Activated CD4-positive, alpha-beta T cell treated with anti-CD3 and anti-CD28 coated beads, Interleukin-2, amount 50 U/mL, for 16 hours (primary cell): ENCODE results near the gene KCNIP2.

Source experiments
- DNase-seq: peaks from one replicate; pipeline ENCODE4 v3.0.0-alpha.2; 2020

Gene KCNIP2

DNA sequence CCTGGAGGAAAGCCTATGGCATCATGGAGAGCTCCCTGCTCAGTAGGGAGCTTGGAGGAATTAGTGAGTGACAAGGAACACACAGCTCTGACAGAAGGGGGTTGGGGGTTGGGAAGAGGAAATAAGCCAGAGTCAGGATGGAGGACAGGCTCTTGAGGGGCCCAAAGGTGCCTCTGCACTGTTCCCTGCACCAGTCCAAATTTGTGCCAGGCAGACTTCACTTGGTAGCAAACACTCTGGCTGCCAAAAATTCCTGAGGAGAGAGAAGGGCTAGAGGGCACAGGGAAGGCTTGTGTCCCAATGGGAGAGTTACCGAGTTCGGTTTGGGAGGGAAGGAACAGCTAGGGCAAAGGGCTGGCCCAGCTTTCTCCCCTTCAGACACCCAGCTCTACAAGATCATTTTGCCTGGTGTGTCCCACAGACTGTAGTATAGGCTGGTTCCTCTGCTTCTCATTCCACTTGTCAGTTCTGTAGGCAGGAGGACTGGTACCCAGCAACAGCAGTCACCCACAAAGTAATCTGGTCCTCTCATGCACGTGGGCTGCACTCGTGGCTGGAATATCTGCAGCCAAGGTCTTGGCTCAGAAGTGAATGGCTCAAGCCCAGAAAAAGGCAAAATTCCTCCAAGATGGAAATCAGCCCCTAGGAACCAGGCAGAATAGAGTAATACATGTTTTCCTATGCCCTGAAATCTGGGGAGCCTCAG lies 8.0 kb upstream of the KCNIP2 start:
- DNase-seq: no peak

DNA sequence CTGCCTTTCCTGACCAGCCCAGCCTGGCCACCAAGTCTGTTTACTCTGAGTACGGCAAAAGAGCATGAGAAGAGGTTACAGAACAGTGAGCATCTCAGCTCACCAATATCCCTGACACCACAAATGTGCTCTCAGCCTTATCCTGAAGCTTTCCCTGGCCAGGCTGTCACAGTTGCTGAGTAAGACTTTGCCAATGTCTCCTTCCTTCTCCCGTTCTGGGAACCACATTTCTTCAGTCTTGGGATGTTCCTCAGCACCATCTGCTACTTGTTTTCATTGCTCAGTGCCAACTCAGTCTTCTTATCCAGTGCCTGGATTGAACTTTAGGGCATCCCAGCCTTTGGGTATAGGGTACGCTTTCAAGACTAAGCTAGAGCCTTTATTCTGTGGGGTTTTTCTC lies 7.1 kb upstream of the KCNIP2 start:
- no peak for DNase-seq

DNA sequence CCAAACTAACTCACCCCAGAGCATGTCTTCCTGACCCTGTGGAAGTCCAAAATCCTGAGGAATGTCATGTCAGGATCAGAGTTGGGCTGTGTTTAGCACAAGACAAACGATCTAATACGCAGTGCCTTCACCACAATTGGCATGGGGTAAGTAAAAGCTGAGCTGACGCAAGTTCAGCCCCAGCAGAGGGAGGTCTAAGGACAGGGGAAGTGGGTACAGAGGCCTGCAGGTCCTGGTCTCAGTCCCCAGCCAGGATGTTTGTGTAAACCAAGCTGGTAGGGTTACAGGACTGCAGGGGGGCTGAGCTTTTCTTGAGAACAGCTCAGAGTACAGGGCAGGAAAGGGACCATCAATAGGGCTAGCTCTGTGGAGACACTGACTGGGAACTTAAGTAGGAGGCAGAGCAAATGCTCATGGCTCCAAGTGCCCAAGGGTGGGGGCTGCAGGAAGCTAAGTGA lies 5.3 kb upstream of the KCNIP2 start:
- DNase-seq: no peak

DNA sequence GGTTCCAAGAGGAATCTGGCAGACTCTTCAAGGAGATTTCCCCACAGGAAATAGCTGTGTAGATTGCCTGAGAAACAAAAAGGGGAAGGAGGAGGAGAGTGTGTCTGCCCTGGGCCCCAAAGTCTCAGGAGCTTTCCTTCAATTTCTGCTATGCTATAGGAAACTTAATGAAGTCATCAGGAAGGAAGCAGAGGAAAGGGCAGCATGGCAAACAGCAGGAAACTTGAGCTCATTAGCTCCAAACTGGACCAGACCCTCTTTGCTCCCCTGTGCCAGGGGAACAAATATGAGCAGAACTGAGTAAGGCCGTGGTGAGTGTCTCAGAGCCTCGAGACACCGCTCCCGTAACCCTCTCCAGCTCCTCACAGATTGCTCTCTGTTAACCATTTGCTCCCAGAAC lies 4.8 kb upstream of the KCNIP2 start:
- DNase-seq: no peak

DNA sequence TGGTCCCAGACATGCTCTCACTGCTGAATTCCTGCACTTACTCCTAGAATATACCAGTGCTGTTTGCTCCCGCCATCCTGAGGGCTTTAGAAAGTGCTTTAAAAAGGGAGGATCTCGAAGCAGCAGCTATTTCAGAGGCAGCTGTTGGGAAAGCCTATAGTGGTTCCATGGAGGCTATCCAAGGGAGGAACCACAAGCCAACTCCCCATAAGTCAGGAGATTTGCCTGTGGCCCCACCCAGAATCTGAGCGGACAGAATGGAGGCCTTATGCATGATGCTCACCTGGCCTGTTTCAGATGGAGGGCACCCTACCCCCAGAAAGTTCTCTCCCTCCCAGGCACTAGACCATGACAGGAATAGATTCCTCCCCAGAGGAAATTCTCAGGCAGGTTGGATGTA lies 2.3 kb upstream of the KCNIP2 start:
- DNase-seq: no peak

DNA sequence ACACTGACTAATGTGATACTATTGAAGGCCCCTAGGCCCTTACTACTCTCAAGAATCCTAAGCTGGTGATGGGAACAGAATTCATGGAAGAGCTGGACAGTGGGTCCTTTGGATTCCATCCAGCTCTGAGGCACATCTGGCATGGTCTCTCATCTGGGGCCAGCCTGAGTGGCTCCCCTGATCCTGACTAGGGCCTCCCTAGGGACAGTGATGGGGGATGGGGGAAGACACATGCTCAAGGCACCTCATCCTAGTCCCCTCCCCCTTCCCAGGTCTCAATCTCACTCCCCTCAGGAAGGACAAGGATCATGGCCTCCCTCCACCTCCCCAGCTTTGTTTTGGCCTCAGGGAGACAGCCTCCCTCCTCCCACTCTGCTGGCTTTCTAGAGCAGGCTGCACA lies 1.8 kb downstream of the KCNIP2 start:
- DNase-seq: no peak

DNA sequence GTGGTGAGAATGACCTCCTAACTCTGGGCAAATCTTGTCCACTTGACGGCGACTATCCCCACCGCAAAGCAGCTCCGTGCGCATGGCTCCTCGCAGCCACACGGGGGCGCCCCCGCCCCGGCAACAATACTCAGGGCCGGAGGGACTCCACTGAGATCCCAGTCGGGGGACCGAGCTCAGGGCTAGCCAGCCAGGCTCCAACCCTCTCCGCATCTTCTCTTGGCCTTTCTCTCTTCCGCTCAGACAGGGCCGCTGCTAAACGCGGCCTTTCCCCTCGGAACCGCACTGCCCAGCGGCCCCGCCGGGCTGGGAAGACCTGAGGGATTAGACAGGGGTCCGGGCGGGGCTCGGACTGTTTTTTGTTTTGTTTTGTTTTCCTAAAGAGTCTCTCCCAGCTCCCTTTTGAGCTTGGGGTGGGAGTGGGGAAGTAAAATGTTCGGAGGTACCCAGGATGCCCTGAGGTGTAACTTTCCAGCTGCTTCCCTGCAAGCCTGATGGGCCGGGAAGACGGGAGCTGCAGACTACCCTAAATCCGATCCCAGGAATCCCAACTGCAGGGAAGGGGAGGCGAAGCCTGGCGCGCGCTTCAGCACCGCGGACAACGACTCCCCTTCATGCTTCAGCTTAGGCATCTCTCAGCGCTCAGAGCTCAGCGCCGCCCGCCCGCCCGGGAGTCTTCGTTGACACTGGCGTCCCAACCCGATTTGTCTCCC lies 2.7 kb downstream of the KCNIP2 start:
- peak; percentile 85 for DNase-seq

DNA sequence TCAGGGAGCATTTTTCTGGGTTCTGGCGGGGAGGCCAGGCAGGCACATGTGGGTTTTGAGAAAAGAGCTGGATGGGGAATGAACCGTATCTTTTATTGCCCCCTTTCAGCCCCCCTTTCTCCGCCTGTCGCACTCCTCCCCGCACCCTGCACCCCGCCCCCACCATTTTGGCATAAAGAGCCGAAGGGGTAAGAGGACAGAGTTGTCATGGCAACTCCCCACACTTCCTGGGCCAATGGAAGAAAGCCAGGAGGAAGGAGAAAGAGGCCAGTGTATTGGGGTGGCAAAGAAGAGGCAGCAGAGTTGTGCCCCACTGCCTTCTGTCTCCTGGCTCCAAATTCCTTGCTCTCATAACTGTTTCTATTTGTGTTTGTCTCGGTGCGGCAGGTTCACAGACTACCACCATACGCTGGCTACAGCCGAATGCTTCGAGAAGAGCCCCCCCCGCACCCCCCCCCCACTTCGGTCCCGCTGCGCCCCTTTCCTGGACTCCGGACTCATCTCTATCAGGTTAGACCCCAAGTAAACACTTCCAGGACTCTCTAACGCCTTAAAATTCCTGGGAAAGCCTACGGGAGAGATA lies 3.4 kb downstream of the KCNIP2 start:
- no peak for DNase-seq

DNA sequence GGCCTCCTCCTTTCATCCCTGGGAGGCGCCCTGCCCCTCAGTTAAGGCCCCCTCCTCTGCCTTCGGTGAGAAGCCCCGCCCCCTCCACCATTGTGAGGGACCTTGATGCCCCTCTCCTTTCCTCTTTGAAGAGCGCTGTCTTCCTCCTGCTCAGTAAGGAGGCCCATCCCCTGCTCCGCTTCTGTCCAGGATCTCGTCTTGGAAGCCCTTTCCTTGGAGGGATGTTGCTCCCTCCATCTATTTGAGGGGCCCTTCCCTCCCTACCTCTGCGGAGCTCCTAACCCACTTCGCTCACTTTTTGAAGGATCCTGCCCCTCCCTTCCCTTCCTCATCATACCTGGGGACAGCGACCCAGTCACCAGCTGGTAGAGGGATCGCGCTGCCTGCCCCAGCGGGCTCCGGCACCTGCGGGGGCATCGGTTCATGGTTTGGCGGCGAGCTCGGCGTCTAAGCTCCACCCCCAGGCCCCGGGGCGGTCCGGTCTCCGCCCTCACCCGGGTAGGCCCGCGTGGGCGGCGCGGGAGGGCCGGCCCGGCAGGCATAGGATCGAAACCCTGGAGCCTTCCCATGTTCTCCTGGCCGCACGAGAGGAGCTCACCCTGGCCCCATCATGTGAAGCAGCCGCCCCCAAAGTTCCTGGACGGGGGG lies 4.1 kb downstream of the KCNIP2 start:
- peak; percentile 63 for DNase-seq

DNA sequence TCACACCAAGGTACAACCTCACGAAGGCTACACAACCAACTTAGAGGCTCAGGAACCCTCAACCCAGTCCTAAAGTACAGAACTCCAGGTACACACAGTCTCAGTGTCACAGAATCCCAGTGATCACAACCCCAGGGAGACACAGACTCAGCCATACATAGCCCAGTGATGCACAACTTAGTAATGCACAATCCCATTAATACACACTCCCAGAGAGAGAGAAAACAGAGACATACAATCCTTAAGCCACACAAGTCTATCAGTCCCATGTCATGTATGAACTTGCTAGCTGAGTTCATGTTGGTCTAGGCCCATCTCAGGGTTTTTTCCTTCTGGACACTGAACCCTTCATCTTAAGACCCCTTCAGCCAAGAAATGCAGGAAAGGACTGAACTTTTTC lies 4.6 kb downstream of the KCNIP2 start:
- no peak for DNase-seq

DNA sequence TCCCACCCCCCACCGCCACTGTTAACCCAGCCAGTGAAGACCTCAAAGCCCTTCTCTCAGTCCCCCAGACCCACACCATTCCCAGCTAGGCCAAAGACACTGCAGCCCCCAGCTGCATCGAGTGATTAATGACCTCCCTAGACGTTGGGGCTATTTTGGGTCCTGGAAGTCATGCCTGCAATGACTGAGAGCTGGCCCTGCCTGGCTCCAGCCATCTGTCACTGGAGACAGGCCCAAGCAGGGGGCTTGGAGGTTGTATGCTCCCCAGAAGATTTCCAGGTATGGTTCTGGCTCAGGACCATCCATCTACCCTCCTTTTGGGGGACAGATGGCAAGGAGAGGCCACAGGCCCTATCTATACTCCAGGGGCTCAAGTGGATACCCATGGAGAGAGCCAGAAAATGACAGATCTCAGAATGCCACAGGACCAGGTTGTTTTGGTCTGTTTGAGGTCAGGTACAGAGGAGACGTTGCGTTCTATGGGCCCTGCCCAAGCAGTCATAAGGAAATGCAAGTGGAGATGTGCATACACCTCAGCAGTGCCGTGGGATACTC lies 5.1 kb downstream of the KCNIP2 start:
- no peak for DNase-seq

DNA sequence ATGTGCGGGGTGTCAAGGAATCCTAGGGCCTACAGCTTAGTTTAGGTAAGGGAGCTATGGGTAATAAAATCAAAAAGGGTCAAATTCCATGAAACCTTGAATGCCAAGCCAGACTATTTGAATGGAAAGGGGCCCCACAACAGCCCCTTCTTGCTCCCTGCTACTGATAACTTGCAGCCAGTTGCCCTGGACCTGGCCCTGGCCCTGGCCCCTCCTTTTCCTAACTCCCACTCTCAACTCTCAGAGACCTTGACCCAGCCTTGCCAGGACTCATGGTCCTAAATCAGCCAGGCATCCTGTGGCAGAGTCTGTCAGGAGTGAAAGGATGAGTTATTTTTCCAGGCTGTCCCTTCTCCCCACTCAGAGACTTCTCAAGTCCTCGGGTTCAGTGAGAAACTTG lies 5.9 kb downstream of the KCNIP2 start:
- DNase-seq: no peak

DNA sequence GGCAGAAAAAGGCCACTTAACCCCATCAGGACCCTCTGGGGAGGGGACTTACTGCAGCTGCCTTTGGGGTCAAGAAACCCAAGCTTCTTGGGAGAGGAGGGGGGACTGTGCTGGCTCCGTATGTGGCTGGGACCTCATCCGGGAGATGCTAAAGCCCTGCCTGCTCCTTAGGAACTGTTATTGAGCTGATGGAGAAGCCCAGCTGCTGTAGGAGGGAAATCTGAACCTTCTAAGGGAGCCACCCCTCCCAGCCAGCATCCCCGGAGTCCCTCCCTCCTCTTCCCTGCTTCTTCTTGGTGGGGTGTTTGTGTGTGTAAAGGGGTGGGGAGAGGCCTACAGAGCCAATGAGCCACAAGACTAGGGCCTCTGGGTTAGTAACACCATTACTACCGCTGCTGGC lies 8.2 kb downstream of the KCNIP2 start:
- DNase-seq: no peak

DNA sequence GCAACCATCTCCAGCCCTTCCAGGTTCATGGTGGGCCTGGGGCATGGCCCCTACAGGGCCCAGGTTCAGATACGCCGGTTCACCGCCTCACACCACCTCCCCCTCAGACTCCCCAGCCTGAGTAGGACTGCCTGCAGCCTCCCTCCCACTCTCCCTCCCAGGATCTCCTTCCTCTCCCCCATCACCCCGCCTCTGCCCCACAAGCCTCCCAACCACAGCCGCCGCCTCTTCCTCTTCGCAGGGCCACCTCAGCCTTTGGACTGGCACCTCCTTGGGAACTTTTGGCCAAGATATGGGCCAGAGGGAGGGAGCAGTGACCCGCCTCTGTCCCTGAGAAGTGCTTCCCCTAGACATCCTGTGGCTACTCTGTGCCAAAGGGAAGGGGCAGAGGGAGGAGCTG lies 9.3 kb downstream of the KCNIP2 start:
- no peak for DNase-seq

DNA sequence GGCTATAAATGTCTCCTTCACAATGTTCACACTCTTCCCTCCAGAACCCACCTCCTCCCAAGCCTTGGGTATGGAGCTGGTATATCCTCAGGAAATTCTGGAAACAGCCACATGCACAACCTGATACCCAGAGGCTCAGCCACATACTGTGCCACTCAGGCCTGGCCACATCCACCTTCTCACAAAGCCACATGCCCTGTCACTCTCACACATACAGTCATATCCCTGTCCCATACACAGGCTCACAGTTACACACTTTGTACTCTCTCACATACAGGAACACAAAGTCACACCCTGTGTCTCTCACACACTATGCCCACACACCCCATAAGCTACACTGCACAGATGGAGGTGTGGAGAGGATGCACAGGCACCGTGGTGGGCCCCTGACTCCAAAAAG lies 10.1 kb downstream of the KCNIP2 start:
- DNase-seq: no peak

DNA sequence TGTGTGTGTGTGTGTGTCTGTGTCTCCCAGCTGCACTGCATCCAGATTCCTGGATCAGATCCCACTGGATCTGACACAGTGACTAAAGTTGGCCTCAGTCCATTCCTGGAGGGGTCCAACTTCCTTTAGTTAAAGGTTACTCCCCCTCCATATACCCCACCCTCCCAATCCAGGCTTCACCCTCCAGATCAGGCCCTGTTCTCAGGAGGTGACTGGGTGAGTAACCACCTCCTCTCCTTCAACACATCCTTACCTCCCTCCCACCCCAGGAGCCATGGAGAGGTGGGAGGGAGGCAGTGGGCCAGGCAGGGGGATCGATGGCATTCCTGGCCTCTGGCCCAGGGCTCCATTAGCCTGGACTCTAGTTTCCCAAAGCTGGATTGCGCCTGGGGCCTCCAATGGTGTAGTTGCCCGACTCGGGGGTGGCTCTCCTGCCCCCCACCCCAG lies 11.3 kb downstream of the KCNIP2 start:
- DNase-seq: no peak

DNA sequence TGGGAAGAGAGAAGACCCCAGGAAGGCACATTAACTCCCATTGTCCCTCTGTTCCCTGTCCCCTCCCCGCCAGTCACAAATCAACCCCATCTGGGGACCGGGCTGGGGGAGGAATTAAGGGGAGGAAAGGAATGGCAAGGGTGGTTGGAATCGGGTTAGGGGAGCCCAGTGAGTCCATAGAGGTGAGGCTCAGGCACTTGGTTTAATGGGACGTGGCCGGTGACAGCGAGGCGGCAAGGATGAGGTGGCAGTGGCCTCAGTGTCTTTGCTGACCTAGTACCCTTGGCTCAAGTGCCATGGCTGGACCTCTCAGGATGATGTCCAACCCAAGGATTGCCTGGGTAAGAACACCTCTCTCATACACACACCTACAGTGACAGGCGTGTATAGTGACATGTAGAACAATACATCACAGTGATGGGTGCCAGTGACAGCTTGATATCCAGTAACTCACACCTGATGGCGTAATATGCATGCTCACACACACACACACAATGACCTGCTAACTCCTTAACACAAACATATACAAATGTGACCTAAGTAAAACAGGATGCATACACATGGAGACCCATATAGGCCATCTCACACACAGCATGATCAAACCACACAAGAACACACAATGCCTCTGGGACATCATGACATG lies 12.3 kb downstream of the KCNIP2 start:
- DNase-seq: no peak

DNA sequence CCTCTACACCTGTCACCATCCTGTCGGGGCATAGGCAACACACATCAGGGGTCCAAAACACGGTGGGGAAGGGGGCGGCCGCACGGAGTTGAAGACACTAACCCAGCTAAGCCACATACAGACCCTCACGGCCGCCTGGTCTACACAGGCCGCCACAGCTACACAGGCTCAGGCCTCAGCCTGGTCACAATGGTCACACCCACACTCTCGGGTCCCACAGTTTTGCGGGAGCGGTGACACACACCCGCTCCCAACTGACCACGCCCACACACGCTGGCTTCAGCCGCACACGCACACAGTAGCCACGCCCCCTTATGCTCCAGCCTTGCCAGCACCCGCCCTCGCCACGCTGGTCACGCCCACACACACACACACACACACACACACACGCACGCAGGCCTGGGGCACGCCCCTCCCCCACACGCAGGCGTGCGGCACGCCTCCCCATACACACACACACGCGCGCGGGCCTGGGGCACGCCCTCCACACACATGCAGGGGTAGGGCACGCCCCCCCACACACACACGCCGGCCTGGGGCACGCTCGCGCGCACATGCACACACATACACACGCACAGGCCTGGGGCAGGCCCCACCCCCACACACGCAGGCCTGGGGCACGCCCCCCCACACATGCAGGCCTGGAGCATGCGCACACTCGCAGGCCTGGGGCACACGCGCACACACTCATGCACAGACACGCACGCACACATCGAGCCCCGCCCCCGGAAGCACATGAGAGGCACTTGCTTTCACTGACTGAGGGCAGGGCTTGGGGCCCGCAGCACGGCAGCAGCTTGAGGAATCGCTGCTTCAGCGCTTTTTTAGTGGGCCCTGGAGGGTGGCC lies 13.1 kb downstream of the KCNIP2 start:
- DNase-seq: peak; percentile 91

DNA sequence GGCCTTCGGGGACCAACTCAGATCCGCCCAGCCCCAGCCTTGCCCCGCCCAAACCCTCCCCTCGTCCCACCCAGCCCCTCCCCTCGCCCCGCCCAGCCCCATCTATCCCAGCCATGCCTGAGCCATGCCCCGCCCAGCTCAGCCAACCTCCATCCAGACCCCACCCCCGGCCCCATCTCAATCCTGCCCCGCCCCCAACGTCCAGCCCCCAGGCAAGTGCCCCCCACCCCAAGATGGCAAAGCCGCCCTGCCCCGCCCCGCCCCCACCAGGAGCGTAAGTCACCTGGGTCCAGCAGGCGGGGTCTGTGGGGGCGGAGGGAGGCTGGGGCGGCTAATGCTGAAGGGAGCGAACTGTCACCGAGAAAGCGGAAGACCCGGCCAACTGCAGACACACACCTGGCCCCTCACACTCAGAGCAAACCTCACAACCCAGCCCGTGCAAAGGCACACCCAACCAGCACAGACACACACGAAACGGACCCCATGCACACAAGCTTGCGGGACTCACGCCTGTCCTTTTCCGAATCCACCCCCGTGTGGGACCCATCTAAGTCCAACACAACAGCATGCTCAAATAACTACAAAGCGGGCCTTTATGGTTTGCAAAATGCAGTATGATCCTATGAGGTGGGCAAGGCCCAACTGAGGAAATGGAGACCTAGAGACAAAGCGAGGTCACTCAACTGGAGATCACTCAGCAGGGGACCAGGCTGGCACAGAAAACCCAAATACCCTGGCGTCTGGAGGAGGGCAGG lies 13.9 kb downstream of the KCNIP2 start:
- peak; percentile 61 for DNase-seq

DNA sequence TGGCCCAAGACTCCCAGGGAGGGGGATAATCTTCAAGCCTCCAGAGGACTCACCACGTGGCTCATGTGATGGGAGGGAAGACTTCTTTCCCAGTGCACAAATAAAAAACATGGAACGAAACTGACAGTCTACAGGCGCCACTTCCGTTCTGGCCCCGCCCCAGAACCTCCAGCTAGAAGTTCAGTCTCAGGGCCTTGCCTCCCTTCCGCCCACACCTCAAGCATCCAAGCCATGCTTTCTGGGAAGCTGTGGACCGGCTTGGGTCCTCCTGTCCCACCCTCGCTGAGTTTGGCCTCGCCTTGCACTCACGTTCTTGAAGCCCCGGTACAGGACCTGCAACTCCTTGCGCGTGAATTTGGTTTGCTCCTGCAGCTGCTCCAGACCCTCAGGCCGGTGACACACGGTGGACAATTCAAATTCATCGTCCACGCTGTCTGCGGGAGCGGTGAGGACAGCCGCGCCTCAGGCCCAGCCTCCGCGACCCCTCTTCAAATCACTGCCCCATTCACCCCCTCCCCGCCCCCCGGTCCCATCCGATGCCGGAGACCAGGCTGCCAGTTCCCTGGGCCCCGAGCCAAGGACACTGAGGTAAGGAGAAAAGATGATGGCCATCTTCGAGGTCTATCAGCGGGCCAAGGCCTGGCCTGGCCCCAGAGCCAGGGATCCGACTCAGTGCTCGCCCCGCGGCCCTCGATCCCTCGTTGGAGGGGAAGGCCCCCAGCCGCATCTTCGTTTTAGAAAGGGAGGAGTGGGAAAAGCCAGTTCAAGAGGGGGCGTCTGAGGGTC lies 14.6 kb downstream of the KCNIP2 start:
- DNase-seq: no peak
